ENCODE measurements around the gene MAZ. TPM values are rescaled to one million over a fixed set of nuclear protein-coding genes. Genes with fewer than 3 reads are reported as not detected.

The MAZ gene
- total RNA-seq, 3 donors from 2014 or later (not counting 1 experiment from before 2014, with no cell fraction given): 234 to 265 (median 252) TPM

- H3K27ac Mint-ChIP-seq: no peak overlapping the region
- no peak overlapping the region for H3K4me3 Mint-ChIP-seq
- no peaks in the 10 kb centered on the region for H3K36me3 Mint-ChIP-seq
- no peaks in the 10 kb centered on the region for H3K4me1 ChIP-seq (ENCODE audit: control insufficient read depth, insufficient read depth, low read length)
- no peaks in the 10 kb centered on the region for H3K9me3 ChIP-seq (ENCODE audit: control insufficient read depth, insufficient read depth, low read length)
- H3K27me3 ChIP-seq (ENCODE audit: control insufficient read depth, insufficient read depth, low read length): no peaks in the 10 kb centered on the region
- TF ChIP-seq CTCF (IDR thresholded peaks at IDR 0.05): no peak
- ATAC-seq: no peak
- no peaks in the 10 kb centered on the region for H3K4me1 Mint-ChIP-seq
- intact Hi-C loops (cut with micrococcal nuclease): no loop called here
- no peaks in the 10 kb centered on the region for H3K27me3 Mint-ChIP-seq (ENCODE audit: low read depth in 2 of 2)
- 96% methylated on average over 10 of the region's 10 CpGs for WGBS (ENCODE audit: insufficient coverage)
- H3K36me3 ChIP-seq (ENCODE audit: control insufficient read depth, insufficient read depth, low read length): peaks cover 56% of the 10 kb centered on the region
- no peak for DNase-seq
- no peak overlapping the region for H3K27ac ChIP-seq (ENCODE audit: low read length)
- H3K4me3 ChIP-seq (ENCODE audit: low read length): no peak overlapping the region
- no peaks in the 10 kb centered on the region for H3K9me3 Mint-ChIP-seq
These were observed 33.9 kb downstream of the MAZ start for GRCh38 chr16:29840240-29840639.

- H3K27me3 Mint-ChIP-seq (ENCODE audit: low read depth in 2 of 2): no peaks in the 10 kb centered on the region
- DNase-seq (no peak), ATAC-seq (no peak)
- no peaks in the 10 kb centered on the region for H3K36me3 Mint-ChIP-seq
- no peaks in the 10 kb centered on the region for H3K9me3 Mint-ChIP-seq
- TF ChIP-seq CTCF (IDR thresholded peaks at IDR 0.05): no peak
- H3K27me3 ChIP-seq (ENCODE audit: control insufficient read depth, insufficient read depth, low read length): no peaks in the 10 kb centered on the region
- H3K4me3 Mint-ChIP-seq: no peak overlapping the region
- intact Hi-C loops (cut with micrococcal nuclease): no loop called here
- no peak overlapping the region for H3K27ac ChIP-seq (ENCODE audit: low read length)
- no peak overlapping the region for H3K27ac Mint-ChIP-seq
- no peaks in the 10 kb centered on the region for H3K4me1 ChIP-seq (ENCODE audit: control insufficient read depth, insufficient read depth, low read length)
- H3K4me3 ChIP-seq (ENCODE audit: low read length): no peak overlapping the region
- H3K4me1 Mint-ChIP-seq: no peaks in the 10 kb centered on the region
- no peaks in the 10 kb centered on the region for H3K9me3 ChIP-seq (ENCODE audit: control insufficient read depth, insufficient read depth, low read length)
- H3K36me3 ChIP-seq (ENCODE audit: control insufficient read depth, insufficient read depth, low read length): peaks cover 61% of the 10 kb centered on the region
- 96% methylated on average over 23 of the region's 23 CpGs for WGBS (ENCODE audit: insufficient coverage)
These were observed 35.3 kb downstream of the MAZ start for GRCh38 chr16:29841631-29842030.

- Mint-ChIP-seq H3K27me3 (ENCODE audit: low read depth in 2 of 2) (no peaks in the 10 kb centered on the region), H3K36me3 (no peaks in the 10 kb centered on the region)
- no peak for ATAC-seq
These were observed 36.5 kb downstream of the MAZ start for GRCh38 chr16:29842732-29843346.

More at GRCh38 chr16:29842732-29843346, 36.5 kb downstream of the MAZ start:
- H3K27ac Mint-ChIP-seq: no peak overlapping the region
- Histone ChIP-seq H3K27ac (ENCODE audit: low read length) (no peak overlapping the region), H3K4me1 (ENCODE audit: control insufficient read depth, insufficient read depth, low read length) (no peaks in the 10 kb centered on the region), H3K9me3 (ENCODE audit: control insufficient read depth, insufficient read depth, low read length) (no peaks in the 10 kb centered on the region), H3K36me3 (ENCODE audit: control insufficient read depth, insufficient read depth, low read length) (peaks cover 63% of the 10 kb centered on the region), H3K4me3 (ENCODE audit: low read length) (no peak overlapping the region), H3K27me3 (ENCODE audit: control insufficient read depth, insufficient read depth, low read length) (no peaks in the 10 kb centered on the region)
- no peaks in the 10 kb centered on the region for H3K9me3 Mint-ChIP-seq
- 97% methylated on average over 9 of the region's 9 CpGs for WGBS (ENCODE audit: insufficient coverage)
- H3K4me3 Mint-ChIP-seq: no peak overlapping the region
- intact Hi-C loops (cut with micrococcal nuclease): no loop called here
- TF ChIP-seq CTCF (IDR thresholded peaks at IDR 0.05): no peak
- no peaks in the 10 kb centered on the region for H3K4me1 Mint-ChIP-seq
- DNase-seq: no peak

All from natural killer cell (primary cell).